ENCODE data around the gene RNU1-4.
A peak's percentile ranks its signal among the peaks of the same experiment; 100 is the strongest.
"Not testable (repeated sequence)": the region's sequence is repeated elsewhere in the genome, so short reads cannot be mapped to it uniquely, and the experiment has no call there.

Gene RNU1-4

GRCh38 chr1:16759041-16759493 lies 18.8 kb downstream of the RNU1-4 start:
- H3K9ac ChIP-seq (ENCODE audit: low read length); H3K36me3 ChIP-seq (ENCODE audit: control insufficient read depth, insufficient read depth, low read length); H3K4me1 ChIP-seq (ENCODE audit: control insufficient read depth, insufficient read depth, low read length); H3K27me3 ChIP-seq (ENCODE audit: control insufficient read depth, insufficient read depth, low read length); H3K27ac ChIP-seq (ENCODE audit: low read depth, low read length); H3K4me3 ChIP-seq (ENCODE audit: low read length): not testable (repeated sequence)

- not testable (repeated sequence) for H3K36me3 ChIP-seq (ENCODE audit: control insufficient read depth, insufficient read depth, low read length); H3K27ac ChIP-seq (ENCODE audit: low read depth, low read length); H3K4me3 ChIP-seq (ENCODE audit: low read length); H3K4me1 ChIP-seq (ENCODE audit: control insufficient read depth, insufficient read depth, low read length); H3K27me3 ChIP-seq (ENCODE audit: control insufficient read depth, insufficient read depth, low read length); H3K9ac ChIP-seq (ENCODE audit: low read length)
Measured at GRCh38 chr1:16759650-16760455, 19.5 kb downstream of the RNU1-4 start.

- not testable (repeated sequence) for H3K27ac ChIP-seq (ENCODE audit: low read depth, low read length); H3K4me1 ChIP-seq (ENCODE audit: control insufficient read depth, insufficient read depth, low read length); H3K27me3 ChIP-seq (ENCODE audit: control insufficient read depth, insufficient read depth, low read length); H3K9ac ChIP-seq (ENCODE audit: low read length); H3K4me3 ChIP-seq (ENCODE audit: low read length); H3K36me3 ChIP-seq (ENCODE audit: control insufficient read depth, insufficient read depth, low read length)
Measured at GRCh38 chr1:16760456-16760765, 20.1 kb downstream of the RNU1-4 start.

- not testable (repeated sequence) for H3K4me3 ChIP-seq (ENCODE audit: low read length); H3K27me3 ChIP-seq (ENCODE audit: control insufficient read depth, insufficient read depth, low read length); H3K9ac ChIP-seq (ENCODE audit: low read length); H3K27ac ChIP-seq (ENCODE audit: low read depth, low read length); H3K4me1 ChIP-seq (ENCODE audit: control insufficient read depth, insufficient read depth, low read length); H3K36me3 ChIP-seq (ENCODE audit: control insufficient read depth, insufficient read depth, low read length)
Measured at GRCh38 chr1:16760801-16761200, 20.5 kb downstream of the RNU1-4 start.

GRCh38 chr1:16764248-16764819 lies 24.0 kb downstream of the RNU1-4 start:
- not testable (repeated sequence) for H3K4me3 ChIP-seq (ENCODE audit: low read length); H3K36me3 ChIP-seq (ENCODE audit: control insufficient read depth, insufficient read depth, low read length); H3K4me1 ChIP-seq (ENCODE audit: control insufficient read depth, insufficient read depth, low read length); H3K9ac ChIP-seq (ENCODE audit: low read length); H3K27me3 ChIP-seq (ENCODE audit: control insufficient read depth, insufficient read depth, low read length)
- H3K27ac ChIP-seq (ENCODE audit: low read depth, low read length), result peak overlapping the region; percentile 90

GRCh38 chr1:16764820-16765655 lies 24.7 kb downstream of the RNU1-4 start:
- H3K27me3 ChIP-seq (ENCODE audit: control insufficient read depth, insufficient read depth, low read length); H3K9ac ChIP-seq (ENCODE audit: low read length); H3K4me1 ChIP-seq (ENCODE audit: control insufficient read depth, insufficient read depth, low read length); H3K36me3 ChIP-seq (ENCODE audit: control insufficient read depth, insufficient read depth, low read length): not testable (repeated sequence)
- peak overlapping the region; percentile 27 for H3K4me3 ChIP-seq (ENCODE audit: low read length)
- peak overlapping the region; percentile 90 for H3K27ac ChIP-seq (ENCODE audit: low read depth, low read length)

- not testable (repeated sequence) for H3K27me3 ChIP-seq (ENCODE audit: control insufficient read depth, insufficient read depth, low read length); H3K9ac ChIP-seq (ENCODE audit: low read length); H3K36me3 ChIP-seq (ENCODE audit: control insufficient read depth, insufficient read depth, low read length); H3K4me3 ChIP-seq (ENCODE audit: low read length); H3K4me1 ChIP-seq (ENCODE audit: control insufficient read depth, insufficient read depth, low read length)
- peak overlapping the region; percentile 90 for H3K27ac ChIP-seq (ENCODE audit: low read depth, low read length)
Measured at GRCh38 chr1:16765731-16766605, 25.7 kb downstream of the RNU1-4 start.

- not testable (repeated sequence) for H3K36me3 ChIP-seq (ENCODE audit: control insufficient read depth, insufficient read depth, low read length); H3K27me3 ChIP-seq (ENCODE audit: control insufficient read depth, insufficient read depth, low read length); H3K9ac ChIP-seq (ENCODE audit: low read length); H3K4me1 ChIP-seq (ENCODE audit: control insufficient read depth, insufficient read depth, low read length); H3K4me3 ChIP-seq (ENCODE audit: low read length)
- H3K27ac ChIP-seq (ENCODE audit: low read depth, low read length), result peak overlapping the region; percentile 77
Measured at GRCh38 chr1:16766689-16767256, 26.5 kb downstream of the RNU1-4 start.

- H3K4me3 ChIP-seq (ENCODE audit: low read length); H3K9ac ChIP-seq (ENCODE audit: low read length); H3K27me3 ChIP-seq (ENCODE audit: control insufficient read depth, insufficient read depth, low read length); H3K4me1 ChIP-seq (ENCODE audit: control insufficient read depth, insufficient read depth, low read length); H3K36me3 ChIP-seq (ENCODE audit: control insufficient read depth, insufficient read depth, low read length): not testable (repeated sequence)
- peak overlapping the region; percentile 59 for H3K27ac ChIP-seq (ENCODE audit: low read depth, low read length)
Measured at GRCh38 chr1:16770139-16770759, 29.9 kb downstream of the RNU1-4 start.

GRCh38 chr1:16770896-16771446 lies 30.7 kb downstream of the RNU1-4 start:
- H3K4me1 ChIP-seq (ENCODE audit: control insufficient read depth, insufficient read depth, low read length); H3K27me3 ChIP-seq (ENCODE audit: control insufficient read depth, insufficient read depth, low read length); H3K4me3 ChIP-seq (ENCODE audit: low read length); H3K9ac ChIP-seq (ENCODE audit: low read length); H3K36me3 ChIP-seq (ENCODE audit: control insufficient read depth, insufficient read depth, low read length): not testable (repeated sequence)
- H3K27ac ChIP-seq (ENCODE audit: low read depth, low read length), result peak overlapping the region; percentile 59

- not testable (repeated sequence) for H3K9ac ChIP-seq (ENCODE audit: low read length); H3K36me3 ChIP-seq (ENCODE audit: control insufficient read depth, insufficient read depth, low read length); H3K4me3 ChIP-seq (ENCODE audit: low read length); H3K4me1 ChIP-seq (ENCODE audit: control insufficient read depth, insufficient read depth, low read length); H3K27ac ChIP-seq (ENCODE audit: low read depth, low read length); H3K27me3 ChIP-seq (ENCODE audit: control insufficient read depth, insufficient read depth, low read length)
Measured at GRCh38 chr1:16772275-16773204, 32.2 kb downstream of the RNU1-4 start.
